PFSK-1 (cell line): ENCODE data around the gene ZDHHC1.

ENCODE experiments used
- POLR2AphosphoS5 ChIP-seq: IDR thresholded peaks from 2 replicates; pipeline ENCODE4 v1.6.1; 2012; ENCODE audit warnings: low read depth, mild to moderate bottlenecking, control low read depth, low read length, moderate library complexity
- SIN3A ChIP-seq: IDR thresholded peaks from 2 replicates; pipeline ENCODE4 v1.6.1; 2012; ENCODE audit warnings: mild to moderate bottlenecking, low read length, moderate library complexity, borderline replicate concordance; ENCODE audit not compliant: insufficient read depth
- TAF1 ChIP-seq: IDR thresholded peaks from 2 replicates; pipeline ENCODE4 v1.6.1; 2012; ENCODE audit warnings: low read length, control low read depth, borderline replicate concordance; ENCODE audit not compliant: insufficient read depth
- TF ChIP-seq, protein P1 (sequence below), 2 experiments: IDR thresholded peaks; 2 replicates each; pipeline versions ENCODE4 v1.6.1 to v1.8.0; 2011 to 2012; ENCODE audit warnings: low read depth in 2 of 2, low read length in 2 of 2, control low read depth in 1 of 2, inconsistent platforms in 1 of 2, mild to moderate bottlenecking in 1 of 2, moderate library complexity in 1 of 2; ENCODE audit not compliant: insufficient read depth in 1 of 2

DNA sequence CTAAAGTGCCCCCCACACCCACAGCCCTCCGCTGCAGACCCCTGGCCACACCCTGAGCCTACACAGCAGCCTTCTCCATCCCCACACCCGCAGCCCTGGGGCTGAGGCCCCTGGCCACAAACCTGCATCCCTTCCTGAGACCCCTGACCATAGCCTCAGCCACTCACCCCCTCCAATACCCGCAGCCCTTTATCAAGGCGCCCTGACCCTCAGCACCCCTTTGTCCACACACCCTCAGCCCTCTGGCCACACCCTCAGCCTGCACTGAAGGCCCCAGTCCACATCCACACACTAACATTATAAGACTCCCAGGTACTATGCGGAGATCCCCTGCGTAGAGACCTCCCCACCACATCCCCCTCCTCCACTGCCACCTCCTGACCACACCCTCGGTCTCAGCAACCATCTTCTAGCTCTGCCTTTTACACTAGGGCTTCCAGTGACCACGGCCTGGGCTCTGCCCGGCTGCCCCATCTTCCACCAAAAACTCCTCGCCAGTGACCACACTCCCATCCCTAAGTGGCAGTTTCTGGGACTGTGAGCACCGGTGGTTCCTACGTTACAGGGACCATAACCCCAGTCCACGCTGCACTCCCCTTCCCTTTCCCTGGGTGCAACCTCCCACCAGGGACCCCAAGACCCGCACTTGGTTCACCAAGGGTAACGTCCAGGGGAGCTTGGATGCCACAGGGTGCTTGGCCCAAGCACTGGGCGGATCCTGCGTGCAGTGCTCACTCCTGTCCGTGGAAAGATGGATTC, 23.8 kb downstream of the ZDHHC1 start:
- TF ChIP-seq TAF1 (no peak), POLR2AphosphoS5 (no peak), SIN3A (no peak)
- TF ChIP-seq, protein P1, sequence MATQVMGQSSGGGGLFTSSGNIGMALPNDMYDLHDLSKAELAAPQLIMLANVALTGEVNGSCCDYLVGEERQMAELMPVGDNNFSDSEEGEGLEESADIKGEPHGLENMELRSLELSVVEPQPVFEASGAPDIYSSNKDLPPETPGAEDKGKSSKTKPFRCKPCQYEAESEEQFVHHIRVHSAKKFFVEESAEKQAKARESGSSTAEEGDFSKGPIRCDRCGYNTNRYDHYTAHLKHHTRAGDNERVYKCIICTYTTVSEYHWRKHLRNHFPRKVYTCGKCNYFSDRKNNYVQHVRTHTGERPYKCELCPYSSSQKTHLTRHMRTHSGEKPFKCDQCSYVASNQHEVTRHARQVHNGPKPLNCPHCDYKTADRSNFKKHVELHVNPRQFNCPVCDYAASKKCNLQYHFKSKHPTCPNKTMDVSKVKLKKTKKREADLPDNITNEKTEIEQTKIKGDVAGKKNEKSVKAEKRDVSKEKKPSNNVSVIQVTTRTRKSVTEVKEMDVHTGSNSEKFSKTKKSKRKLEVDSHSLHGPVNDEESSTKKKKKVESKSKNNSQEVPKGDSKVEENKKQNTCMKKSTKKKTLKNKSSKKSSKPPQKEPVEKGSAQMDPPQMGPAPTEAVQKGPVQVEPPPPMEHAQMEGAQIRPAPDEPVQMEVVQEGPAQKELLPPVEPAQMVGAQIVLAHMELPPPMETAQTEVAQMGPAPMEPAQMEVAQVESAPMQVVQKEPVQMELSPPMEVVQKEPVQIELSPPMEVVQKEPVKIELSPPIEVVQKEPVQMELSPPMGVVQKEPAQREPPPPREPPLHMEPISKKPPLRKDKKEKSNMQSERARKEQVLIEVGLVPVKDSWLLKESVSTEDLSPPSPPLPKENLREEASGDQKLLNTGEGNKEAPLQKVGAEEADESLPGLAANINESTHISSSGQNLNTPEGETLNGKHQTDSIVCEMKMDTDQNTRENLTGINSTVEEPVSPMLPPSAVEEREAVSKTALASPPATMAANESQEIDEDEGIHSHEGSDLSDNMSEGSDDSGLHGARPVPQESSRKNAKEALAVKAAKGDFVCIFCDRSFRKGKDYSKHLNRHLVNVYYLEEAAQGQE (IDR thresholded peaks at IDR 0.05; ENCODE audit: insufficient read depth in 1 of 2, low read depth in 2 of 2, low read length in 2 of 2) = no peak
